ENCODE measurements around the gene C1QTNF4.

DNA sequence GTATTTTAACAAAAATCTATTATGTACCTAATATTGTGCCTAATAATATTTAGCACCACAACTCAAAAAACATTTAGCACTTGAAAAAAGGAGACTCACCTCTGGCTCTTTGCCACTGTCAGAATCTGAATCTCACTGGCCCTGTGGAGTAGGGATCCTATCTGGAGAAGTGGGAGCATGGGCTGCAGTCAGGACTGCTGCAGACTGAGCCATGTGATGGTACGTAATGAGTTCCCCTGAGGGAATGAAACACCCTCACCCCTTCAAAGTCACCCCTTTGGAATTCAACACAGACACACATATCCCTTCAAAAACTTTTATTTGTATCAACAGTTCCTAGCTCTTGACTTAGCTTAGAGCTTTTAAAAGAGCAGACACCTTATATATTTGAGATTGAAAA is 22.3 kb downstream of the C1QTNF4 start:
- TF ChIP-seq, protein P1, sequence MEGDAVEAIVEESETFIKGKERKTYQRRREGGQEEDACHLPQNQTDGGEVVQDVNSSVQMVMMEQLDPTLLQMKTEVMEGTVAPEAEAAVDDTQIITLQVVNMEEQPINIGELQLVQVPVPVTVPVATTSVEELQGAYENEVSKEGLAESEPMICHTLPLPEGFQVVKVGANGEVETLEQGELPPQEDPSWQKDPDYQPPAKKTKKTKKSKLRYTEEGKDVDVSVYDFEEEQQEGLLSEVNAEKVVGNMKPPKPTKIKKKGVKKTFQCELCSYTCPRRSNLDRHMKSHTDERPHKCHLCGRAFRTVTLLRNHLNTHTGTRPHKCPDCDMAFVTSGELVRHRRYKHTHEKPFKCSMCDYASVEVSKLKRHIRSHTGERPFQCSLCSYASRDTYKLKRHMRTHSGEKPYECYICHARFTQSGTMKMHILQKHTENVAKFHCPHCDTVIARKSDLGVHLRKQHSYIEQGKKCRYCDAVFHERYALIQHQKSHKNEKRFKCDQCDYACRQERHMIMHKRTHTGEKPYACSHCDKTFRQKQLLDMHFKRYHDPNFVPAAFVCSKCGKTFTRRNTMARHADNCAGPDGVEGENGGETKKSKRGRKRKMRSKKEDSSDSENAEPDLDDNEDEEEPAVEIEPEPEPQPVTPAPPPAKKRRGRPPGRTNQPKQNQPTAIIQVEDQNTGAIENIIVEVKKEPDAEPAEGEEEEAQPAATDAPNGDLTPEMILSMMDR (IDR thresholded peaks at IDR 0.05), result no peak
- TF ChIP-seq POLR2A (IDR thresholded peaks at IDR 0.05), result no peak

All from thyroid gland (tissue), 4 donors.